OCI-LY7 (cell line): Measurements from ENCODE around the gene PIPOX. TPM values are rescaled to one million over a fixed set of nuclear protein-coding genes. Genes with fewer than 3 reads are reported as not detected.

ENCODE experiments used
- BruUV-seq: library from RNA; stranded (reverse); fragments of 400-500 nt; replicated peaks from 2 replicates; lab custom pipeline; 2021; lab: Mats Ljungman, UMichigan
- CTCF ChIA-PET: fragments of 300-600 bp; sonication (Branson Sonifier 250); formaldehyde crosslinking; loops from one replicate; lab custom pipeline; 2022; ENCODE audit warnings: antibody characterized with exemption; ENCODE audit not compliant: unreplicated experiment; lab: Charles Lee
- POLR2A ChIA-PET: fragments of 300-600 bp; sonication (Branson Sonifier 250); formaldehyde crosslinking; loops from one replicate; lab custom pipeline; 2022; ENCODE audit warnings: antibody characterized with exemption; lab: Charles Lee
- DNase-seq: peaks from one replicate; pipeline ENCODE4 v3.0.0-alpha.2; 2015; ENCODE audit warnings: low spot score
- H2AFZ ChIP-seq: fragments of 200-600 bp; sonication (generic), shearing (Covaris generic); 2 replicates; pipeline ENCODE4 v1.6.1; 2014; ENCODE audit warnings: mild to moderate bottlenecking, antibody characterized with exemption, low read length, moderate library complexity
- H3K27ac ChIP-seq: fragments of 200-600 bp; sonication (generic); 2 replicates; pipeline ENCODE4 v1.5.1; 2014; ENCODE audit warnings: mixed run types, low read depth, mild to moderate bottlenecking, moderate library complexity, low read length, inconsistent platforms; ENCODE audit not compliant: poor library complexity, severe bottlenecking
- H3K36me3 ChIP-seq: fragments of 200-600 bp; sonication (generic); 2 replicates; pipeline ENCODE4 v1.6.1; 2014; ENCODE audit warnings: mild to moderate bottlenecking, antibody characterized with exemption, low read length, moderate library complexity, mixed read lengths; ENCODE audit not compliant: insufficient read depth
- H3K4me1 ChIP-seq: fragments of 200-600 bp; sonication (generic); 2 replicates; pipeline ENCODE4 v1.5.1; 2014; ENCODE audit warnings: mild to moderate bottlenecking, low read length; ENCODE audit not compliant: insufficient read depth, poor library complexity, severe bottlenecking
- H3K4me2 ChIP-seq: fragments of 200-600 bp; sonication (generic); 2 replicates; pipeline ENCODE4 v1.6.1; 2014; ENCODE audit warnings: mild to moderate bottlenecking, low read length
- H3K4me3 ChIP-seq: fragments of 200-600 bp; sonication (generic); 2 replicates; pipeline ENCODE4 v1.5.1; 2014; ENCODE audit warnings: mild to moderate bottlenecking, low read depth, low read length; ENCODE audit not compliant: poor library complexity, severe bottlenecking
- H3K79me2 ChIP-seq: fragments of 200-600 bp; sonication (generic); 2 replicates; pipeline ENCODE4 v1.6.1; 2016; ENCODE audit warnings: low read depth, mild to moderate bottlenecking, low read length, moderate library complexity, mixed read lengths; ENCODE audit not compliant: insufficient read depth
- H3K9me2 ChIP-seq: fragments of 200-600 bp; sonication (generic); 2 replicates; pipeline ENCODE4 v1.6.1; 2016; ENCODE audit warnings: mild to moderate bottlenecking, low read length, mixed read lengths; ENCODE audit not compliant: insufficient read depth
- H3K9me3 ChIP-seq: fragments of 200-600 bp; sonication (generic); 2 replicates; pipeline ENCODE4 v1.6.1; 2014; ENCODE audit warnings: mild to moderate bottlenecking, mixed run types, low read length, mixed read lengths
- H4K20me1 ChIP-seq: fragments of 200-600 bp; sonication (generic); 2 replicates; pipeline ENCODE4 v1.6.1; 2014; ENCODE audit warnings: mild to moderate bottlenecking, antibody characterized with exemption, low read length, moderate library complexity, mixed read lengths; ENCODE audit not compliant: insufficient read depth
- CTCF ChIP-seq: fragments of 200-600 bp; sonication (generic); conservative IDR thresholded peaks from 2 replicates; pipeline ENCODE4 v1.5.1; 2014; ENCODE audit warnings: mild to moderate bottlenecking, antibody characterized with exemption, low read length, moderate library complexity, mixed read lengths
- EZH2phosphoT487 ChIP-seq: fragments of 200-600 bp; sonication (generic); IDR thresholded peaks from 2 replicates; pipeline ENCODE4 v1.6.1; 2018; ENCODE audit warnings: low read depth, borderline replicate concordance, mild to moderate bottlenecking, mixed run types, antibody characterized with exemption, low read length, moderate library complexity, mixed read lengths
- intact Hi-C: fragments of 100-400 bp; cut with micrococcal nuclease; formaldehyde crosslinking; loops from one replicate; pipeline ENCODE4 v1.10.0; 2022; ENCODE audit not compliant: unreplicated experiment
- total RNA-seq, 2 experiments: library from RNA; depleted of rRNA in 1 of 2; stranded (reverse); fragments of >200 nt in 1 of 2; shearing (Covaris generic) in 1 of 2; gene quantifications; 2 replicates each; pipeline ENCODE4 v1.2.3, GENCODE V29; 2014 to 2022

Gene PIPOX
- total RNA-seq, 2 experiments from 2014 or later: 3.8 to 4.1 TPM

GRCh38 chr17:29049541-29050145 lies 6.7 kb downstream of the PIPOX start:
- no peak overlapping the region for H3K4me3 ChIP-seq
- H3K79me2 ChIP-seq: no peaks in the 10 kb centered on the region
- no peaks in the 10 kb centered on the region for H3K36me3 ChIP-seq
- ChIA-PET POLR2A (no interaction called here), CTCF (no interaction called here)
- no TSS peak for BruUV-seq
- intact Hi-C loops: no loop called here
- no peaks in the 10 kb centered on the region for H3K9me3 ChIP-seq
- no peaks in the 10 kb centered on the region for H4K20me1 ChIP-seq
- TF ChIP-seq EZH2phosphoT487 (no peak), CTCF (no peak)
- no peaks in the 10 kb centered on the region for H3K9me2 ChIP-seq
- no peak overlapping the region for H2AFZ ChIP-seq
- peaks cover 5% of the 10 kb centered on the region for H3K4me1 ChIP-seq
- no peak for DNase-seq
- H3K4me2 ChIP-seq: no peak overlapping the region
- H3K27ac ChIP-seq: no peak overlapping the region

GRCh38 chr17:29050176-29050575 lies 7.2 kb downstream of the PIPOX start:
- no peaks in the 10 kb centered on the region for H3K9me2 ChIP-seq
- intact Hi-C loops: no loop called here
- H3K4me1 ChIP-seq: peaks cover 5% of the 10 kb centered on the region
- DNase-seq: no peak
- CTCF ChIA-PET: no interaction called here
- H3K27ac ChIP-seq: no peak overlapping the region
- no peak overlapping the region for H2AFZ ChIP-seq
- H3K9me3 ChIP-seq: no peaks in the 10 kb centered on the region
- H3K4me2 ChIP-seq: no peak overlapping the region
- no peaks in the 10 kb centered on the region for H3K79me2 ChIP-seq
- no peak overlapping the region for H3K4me3 ChIP-seq
- no peaks in the 10 kb centered on the region for H3K36me3 ChIP-seq
- POLR2A ChIA-PET: no interaction called here
- BruUV-seq: no TSS peak
- H4K20me1 ChIP-seq: no peaks in the 10 kb centered on the region
- no peak for TF ChIP-seq CTCF
- TF ChIP-seq EZH2phosphoT487: no peak

GRCh38 chr17:29051194-29051593 lies 8.3 kb downstream of the PIPOX start:
- ChIA-PET POLR2A (no interaction called here), CTCF (no interaction called here)
- Histone ChIP-seq H3K36me3 (no peaks in the 10 kb centered on the region), H3K27ac (no peak overlapping the region), H3K4me2 (no peak overlapping the region), H3K4me3 (no peak overlapping the region), H3K9me3 (no peaks in the 10 kb centered on the region), H3K79me2 (no peaks in the 10 kb centered on the region), H2AFZ (no peak overlapping the region), H3K4me1 (peaks cover 5% of the 10 kb centered on the region), H4K20me1 (no peaks in the 10 kb centered on the region), H3K9me2 (no peaks in the 10 kb centered on the region)
- DNase-seq: no peak
- intact Hi-C loops: no loop called here
- TF ChIP-seq EZH2phosphoT487 (no peak), CTCF (no peak)
- no TSS peak for BruUV-seq
